Gastroesophageal sphincter (tissue), 3 donors: Measurements from ENCODE around the gene SLC2A9.
A peak's percentile ranks its signal among the peaks of the same experiment; 100 is the strongest.

Experiments used
- EP300 ChIP-seq: sonication (generic); formaldehyde crosslinking; IDR thresholded peaks from one replicate; pipeline ENCODE4 v1.6.1; 2017; ENCODE audit warnings: antibody characterized with exemption, mild to moderate bottlenecking
- POLR2A ChIP-seq, 2 donors: fragments of 450-650 bp; IDR thresholded peaks; one replicate each; pipeline ENCODE4 v1.6.1; 2017; ENCODE audit warnings: antibody characterized with exemption in 2 of 2, mild to moderate bottlenecking in 2 of 2, moderate library complexity in 1 of 2
- POLR2AphosphoS5 ChIP-seq: sonication (generic); formaldehyde crosslinking; IDR thresholded peaks from one replicate; pipeline ENCODE4 v1.6.1; 2017; ENCODE audit warnings: antibody characterized with exemption
- TF ChIP-seq, protein P1 (sequence below), 4 experiments: fragments of 200-600 bp in 2 of 4; fragments of 450-650 bp in 2 of 4; sonication (generic) in 1 of 4; IDR thresholded peaks; one replicate each; pipeline ENCODE4 v1.5.1; 2017 to 2019; ENCODE audit warnings: antibody characterized with exemption in 4 of 4, mild to moderate bottlenecking in 2 of 4, moderate library complexity in 2 of 4

DNA sequence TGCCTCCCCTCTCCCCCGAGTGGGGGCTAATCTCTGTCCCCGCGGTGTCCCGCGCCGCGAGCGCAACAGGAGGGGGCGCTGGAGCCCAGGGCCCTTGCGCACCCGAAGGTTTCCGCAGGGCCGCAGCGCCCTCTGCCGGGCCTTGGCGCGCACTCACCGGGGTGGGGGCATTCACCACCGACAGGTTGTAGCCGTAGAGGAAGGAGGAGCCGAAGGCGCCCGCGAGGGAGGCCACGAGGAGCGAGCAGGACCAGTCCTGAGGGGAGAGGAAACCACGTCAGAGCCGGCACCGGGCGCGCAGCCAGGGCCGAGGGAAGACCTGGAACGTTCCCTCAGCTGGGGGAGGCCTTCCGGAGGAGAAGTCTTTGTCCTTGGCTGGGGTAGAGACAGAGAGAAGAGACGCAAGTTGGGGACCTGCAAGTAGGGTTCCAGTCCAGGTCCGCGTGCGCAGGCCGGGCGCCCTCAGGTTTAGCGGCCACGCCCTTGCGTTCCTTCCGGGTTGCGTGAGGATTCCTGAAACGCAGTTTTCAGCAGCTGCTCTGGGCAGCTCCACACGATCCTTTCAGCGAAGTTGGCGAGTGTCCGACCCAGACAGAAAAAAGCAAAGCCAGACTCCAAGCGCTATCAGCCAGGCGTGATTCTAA, 2.4 kb downstream of the SLC2A9 start:
- no peak for TF ChIP-seq EP300
- TF ChIP-seq, protein P1, sequence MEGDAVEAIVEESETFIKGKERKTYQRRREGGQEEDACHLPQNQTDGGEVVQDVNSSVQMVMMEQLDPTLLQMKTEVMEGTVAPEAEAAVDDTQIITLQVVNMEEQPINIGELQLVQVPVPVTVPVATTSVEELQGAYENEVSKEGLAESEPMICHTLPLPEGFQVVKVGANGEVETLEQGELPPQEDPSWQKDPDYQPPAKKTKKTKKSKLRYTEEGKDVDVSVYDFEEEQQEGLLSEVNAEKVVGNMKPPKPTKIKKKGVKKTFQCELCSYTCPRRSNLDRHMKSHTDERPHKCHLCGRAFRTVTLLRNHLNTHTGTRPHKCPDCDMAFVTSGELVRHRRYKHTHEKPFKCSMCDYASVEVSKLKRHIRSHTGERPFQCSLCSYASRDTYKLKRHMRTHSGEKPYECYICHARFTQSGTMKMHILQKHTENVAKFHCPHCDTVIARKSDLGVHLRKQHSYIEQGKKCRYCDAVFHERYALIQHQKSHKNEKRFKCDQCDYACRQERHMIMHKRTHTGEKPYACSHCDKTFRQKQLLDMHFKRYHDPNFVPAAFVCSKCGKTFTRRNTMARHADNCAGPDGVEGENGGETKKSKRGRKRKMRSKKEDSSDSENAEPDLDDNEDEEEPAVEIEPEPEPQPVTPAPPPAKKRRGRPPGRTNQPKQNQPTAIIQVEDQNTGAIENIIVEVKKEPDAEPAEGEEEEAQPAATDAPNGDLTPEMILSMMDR (IDR thresholded peaks at IDR 0.05): peak in 3 of 4 experiments; percentile 99
- TF ChIP-seq POLR2AphosphoS5: peak; percentile 83
- TF ChIP-seq POLR2A (IDR thresholded peaks at IDR 0.05): peak in 1 of 2 donors; percentile 52
